Panc1 (cell line): ENCODE data around the gene ZNRF3. TPM values are rescaled to one million over a fixed set of nuclear protein-coding genes. Genes with fewer than 3 reads are reported as not detected.

ENCODE experiments used
- ATAC-seq: fragments of 200-7000 bp; cut with Tn5 transposase; 2 replicates; pipeline ENCODE4 v1.9.1; 2020; ENCODE audit warnings: mild to moderate bottlenecking, moderate library complexity
- BruUV-seq: library from RNA; stranded (reverse); fragments of 400-500 nt; replicated peaks from 2 replicates; lab custom pipeline; 2021; lab: Mats Ljungman, UMichigan
- CTCF ChIA-PET: fragments of 300-600 bp; sonication (Branson Sonifier 250); formaldehyde crosslinking; loops from one replicate; lab custom pipeline; 2022; ENCODE audit warnings: antibody characterized with exemption; lab: Charles Lee
- POLR2A ChIA-PET: fragments of 300-600 bp; sonication (Branson Sonifier 250); formaldehyde crosslinking; loops from one replicate; lab custom pipeline; 2022; ENCODE audit warnings: antibody characterized with exemption; lab: Charles Lee
- DNase-seq: peaks from one replicate; pipeline ENCODE4 v3.0.0-alpha.2; 2010; ENCODE audit warnings: low read depth, low spot score
- H3K27ac ChIP-seq: 2 replicates; pipeline ENCODE4 v1.5.1; 2011; ENCODE audit warnings: mild to moderate bottlenecking, low read length, inconsistent platforms
- H3K27me3 ChIP-seq: fragments of 200-500 bp; sonication (Bioruptor generic); 2 replicates; pipeline ENCODE4 v1.6.0; 2014; ENCODE audit warnings: low read length, inconsistent platforms; ENCODE audit not compliant: control insufficient read depth, insufficient read depth
- H3K36me3 ChIP-seq: fragments of 200-500 bp; sonication (Bioruptor generic); 2 replicates; pipeline ENCODE4 v1.5.1; 2014; ENCODE audit warnings: inconsistent platforms, mild to moderate bottlenecking, low read length, moderate library complexity; ENCODE audit not compliant: control insufficient read depth, insufficient read depth
- H3K4me1 ChIP-seq: 2 replicates; pipeline ENCODE4 v1.5.1; 2011; ENCODE audit warnings: inconsistent platforms, mild to moderate bottlenecking, low read length, moderate library complexity; ENCODE audit not compliant: control insufficient read depth, insufficient read depth
- H3K4me3 ChIP-seq, 2 experiments: 2 replicates each; pipeline ENCODE4 v1.5.1; 2011 to 2012; ENCODE audit warnings: low read depth in 2 of 2, low read length in 2 of 2, mild to moderate bottlenecking in 2 of 2, inconsistent platforms in 1 of 2, moderate library complexity in 1 of 2
- H3K9me3 ChIP-seq: fragments of 200-500 bp; sonication (Bioruptor generic); 2 replicates; pipeline ENCODE4 v1.5.1; 2014; ENCODE audit warnings: low read depth, mild to moderate bottlenecking, inconsistent platforms, low read length, moderate library complexity; ENCODE audit not compliant: control insufficient read depth, insufficient read depth
- POLR2AphosphoS5 ChIP-seq: IDR thresholded peaks from 2 replicates; pipeline ENCODE4 v1.6.1; 2012; ENCODE audit warnings: mild to moderate bottlenecking, low read depth, low read length, moderate library complexity
- SIN3A ChIP-seq: IDR thresholded peaks from 2 replicates; pipeline ENCODE4 v1.6.1; 2012; ENCODE audit warnings: low read depth, mild to moderate bottlenecking, low read length, moderate library complexity, borderline replicate concordance; ENCODE audit not compliant: insufficient read depth
- TCF7L2 ChIP-seq: IDR thresholded peaks from 2 replicates; pipeline ENCODE4 v1.6.1; 2011; ENCODE audit warnings: mild to moderate bottlenecking, low read depth, low read length, inconsistent platforms
- in situ Hi-C: cut with HindIII; loops from 2 replicates; pipeline ENCODE4 v1.10.0; 2016; ENCODE audit warnings: low sequenced_read_pairs, low pct_unique_long_range_greater_than_20kb
- intact Hi-C: fragments of 100-400 bp; cut with micrococcal nuclease; formaldehyde crosslinking; loops from one replicate; pipeline ENCODE4 v1.10.0; 2022; ENCODE audit not compliant: unreplicated experiment
- total RNA-seq: library from RNA; stranded (reverse); gene quantifications from one replicate; pipeline ENCODE4 v1.2.1, GENCODE V29; 2021; ENCODE audit not compliant: unreplicated experiment
- TF ChIP-seq, protein P1 (sequence below): fragments of 450-650 bp; IDR thresholded peaks from 2 replicates; pipeline ENCODE4 v1.5.1; 2017; ENCODE audit warnings: mild to moderate bottlenecking
- TF ChIP-seq, protein P2 (sequence below), 2 experiments: IDR thresholded peaks; 2 replicates each; pipeline ENCODE4 v1.6.1; 2011 to 2012; ENCODE audit warnings: low read depth in 2 of 2, control low read depth in 1 of 2, low read length in 1 of 2, mild to moderate bottlenecking in 1 of 2, moderate library complexity in 1 of 2; ENCODE audit not compliant: insufficient read depth in 1 of 2

Gene ZNRF3
- total RNA-seq, 1 experiment from 2014 or later = 7.3 TPM

- no peak overlapping the region for H3K27ac ChIP-seq
- intact Hi-C loops = no loop called here
- no peaks in the 10 kb centered on the region for H3K9me3 ChIP-seq
- DNase-seq (no peak), ATAC-seq (no peak)
- ChIA-PET POLR2A (no interaction called here), CTCF (no interaction called here)
- H3K36me3 ChIP-seq = no peaks in the 10 kb centered on the region
- H3K4me1 ChIP-seq = no peaks in the 10 kb centered on the region
- no peak overlapping the region for H3K4me3 ChIP-seq
- TF ChIP-seq POLR2AphosphoS5 = no peak
- no peak for TF ChIP-seq TCF7L2
- TF ChIP-seq, protein P1, sequence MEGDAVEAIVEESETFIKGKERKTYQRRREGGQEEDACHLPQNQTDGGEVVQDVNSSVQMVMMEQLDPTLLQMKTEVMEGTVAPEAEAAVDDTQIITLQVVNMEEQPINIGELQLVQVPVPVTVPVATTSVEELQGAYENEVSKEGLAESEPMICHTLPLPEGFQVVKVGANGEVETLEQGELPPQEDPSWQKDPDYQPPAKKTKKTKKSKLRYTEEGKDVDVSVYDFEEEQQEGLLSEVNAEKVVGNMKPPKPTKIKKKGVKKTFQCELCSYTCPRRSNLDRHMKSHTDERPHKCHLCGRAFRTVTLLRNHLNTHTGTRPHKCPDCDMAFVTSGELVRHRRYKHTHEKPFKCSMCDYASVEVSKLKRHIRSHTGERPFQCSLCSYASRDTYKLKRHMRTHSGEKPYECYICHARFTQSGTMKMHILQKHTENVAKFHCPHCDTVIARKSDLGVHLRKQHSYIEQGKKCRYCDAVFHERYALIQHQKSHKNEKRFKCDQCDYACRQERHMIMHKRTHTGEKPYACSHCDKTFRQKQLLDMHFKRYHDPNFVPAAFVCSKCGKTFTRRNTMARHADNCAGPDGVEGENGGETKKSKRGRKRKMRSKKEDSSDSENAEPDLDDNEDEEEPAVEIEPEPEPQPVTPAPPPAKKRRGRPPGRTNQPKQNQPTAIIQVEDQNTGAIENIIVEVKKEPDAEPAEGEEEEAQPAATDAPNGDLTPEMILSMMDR = no peak
- TF ChIP-seq SIN3A = no peak
- TF ChIP-seq, protein P2, sequence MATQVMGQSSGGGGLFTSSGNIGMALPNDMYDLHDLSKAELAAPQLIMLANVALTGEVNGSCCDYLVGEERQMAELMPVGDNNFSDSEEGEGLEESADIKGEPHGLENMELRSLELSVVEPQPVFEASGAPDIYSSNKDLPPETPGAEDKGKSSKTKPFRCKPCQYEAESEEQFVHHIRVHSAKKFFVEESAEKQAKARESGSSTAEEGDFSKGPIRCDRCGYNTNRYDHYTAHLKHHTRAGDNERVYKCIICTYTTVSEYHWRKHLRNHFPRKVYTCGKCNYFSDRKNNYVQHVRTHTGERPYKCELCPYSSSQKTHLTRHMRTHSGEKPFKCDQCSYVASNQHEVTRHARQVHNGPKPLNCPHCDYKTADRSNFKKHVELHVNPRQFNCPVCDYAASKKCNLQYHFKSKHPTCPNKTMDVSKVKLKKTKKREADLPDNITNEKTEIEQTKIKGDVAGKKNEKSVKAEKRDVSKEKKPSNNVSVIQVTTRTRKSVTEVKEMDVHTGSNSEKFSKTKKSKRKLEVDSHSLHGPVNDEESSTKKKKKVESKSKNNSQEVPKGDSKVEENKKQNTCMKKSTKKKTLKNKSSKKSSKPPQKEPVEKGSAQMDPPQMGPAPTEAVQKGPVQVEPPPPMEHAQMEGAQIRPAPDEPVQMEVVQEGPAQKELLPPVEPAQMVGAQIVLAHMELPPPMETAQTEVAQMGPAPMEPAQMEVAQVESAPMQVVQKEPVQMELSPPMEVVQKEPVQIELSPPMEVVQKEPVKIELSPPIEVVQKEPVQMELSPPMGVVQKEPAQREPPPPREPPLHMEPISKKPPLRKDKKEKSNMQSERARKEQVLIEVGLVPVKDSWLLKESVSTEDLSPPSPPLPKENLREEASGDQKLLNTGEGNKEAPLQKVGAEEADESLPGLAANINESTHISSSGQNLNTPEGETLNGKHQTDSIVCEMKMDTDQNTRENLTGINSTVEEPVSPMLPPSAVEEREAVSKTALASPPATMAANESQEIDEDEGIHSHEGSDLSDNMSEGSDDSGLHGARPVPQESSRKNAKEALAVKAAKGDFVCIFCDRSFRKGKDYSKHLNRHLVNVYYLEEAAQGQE (IDR thresholded peaks at IDR 0.05; ENCODE audit: insufficient read depth in 1 of 2, low read depth in 2 of 2, low read length in 1 of 2) = no peak
- in situ Hi-C loops = no loop called here
- H3K27me3 ChIP-seq = no peaks in the 10 kb centered on the region
- BruUV-seq = no TSS peak
Observed at GRCh38 chr22:29018293-29019189, 135.2 kb downstream of the ZNRF3 start.

- no peak for ATAC-seq
- in situ Hi-C loops (no loop called here), intact Hi-C loops (no loop called here)
- no TSS peak for BruUV-seq
- ChIA-PET POLR2A (no interaction called here), CTCF (no interaction called here)
- TF ChIP-seq, protein P2 (IDR thresholded peaks at IDR 0.05; ENCODE audit: insufficient read depth in 1 of 2, low read depth in 2 of 2, low read length in 1 of 2) = no peak
- TF ChIP-seq TCF7L2 (no peak), SIN3A (no peak), POLR2AphosphoS5 (no peak)
- TF ChIP-seq, protein P1 = no peak
- no peak for DNase-seq
- Histone ChIP-seq H3K4me3 (no peak overlapping the region), H3K9me3 (no peaks in the 10 kb centered on the region), H3K27me3 (no peaks in the 10 kb centered on the region), H3K36me3 (no peaks in the 10 kb centered on the region), H3K4me1 (no peaks in the 10 kb centered on the region), H3K27ac (no peak overlapping the region)
Observed at GRCh38 chr22:29022101-29022817, 138.9 kb downstream of the ZNRF3 start.
